WERI-Rb-1 (cell line): ENCODE data around the gene AAK1.

Experiments used
- DNase-seq: peaks from one replicate; pipeline ENCODE4 v3.0.0-alpha.2; 2020
- H3K27ac ChIP-seq: fragments of 250-450 bp; sonication (Bioruptor Pico); 2 replicates; pipeline ENCODE4 v1.5.1; 2020; ENCODE audit warnings: mild to moderate bottlenecking, moderate library complexity
- H3K27me3 ChIP-seq: fragments of 250-450 bp; sonication (Bioruptor Pico); 2 replicates; pipeline ENCODE4 v1.5.1; 2021; ENCODE audit warnings: mild to moderate bottlenecking, low read depth, moderate library complexity; ENCODE audit not compliant: insufficient read depth, severe bottlenecking
- H3K36me3 ChIP-seq: fragments of 250-450 bp; sonication (Bioruptor Pico); 2 replicates; pipeline ENCODE4 v1.5.1; 2020; ENCODE audit warnings: mild to moderate bottlenecking, moderate library complexity
- H3K4me3 ChIP-seq: 2 replicates; pipeline ENCODE4 v1.5.1; 2011; ENCODE audit warnings: low read depth, mild to moderate bottlenecking, control low read depth, low read length
- H3K9me3 ChIP-seq: fragments of 250-450 bp; sonication (Bioruptor Pico); 2 replicates; pipeline ENCODE4 v1.5.1; 2021; ENCODE audit warnings: mild to moderate bottlenecking, moderate library complexity; ENCODE audit not compliant: severe bottlenecking
- CTCF ChIP-seq: IDR thresholded peaks from 2 replicates; pipeline ENCODE4 v1.5.1; 2011; ENCODE audit warnings: low read depth, mild to moderate bottlenecking, control low read depth, inconsistent platforms, low read length

The AAK1 gene

GRCh38 chr2:69589973-69590652 lies 53.4 kb downstream of the AAK1 start:
- no peak overlapping the region for H3K27ac ChIP-seq

DNA sequence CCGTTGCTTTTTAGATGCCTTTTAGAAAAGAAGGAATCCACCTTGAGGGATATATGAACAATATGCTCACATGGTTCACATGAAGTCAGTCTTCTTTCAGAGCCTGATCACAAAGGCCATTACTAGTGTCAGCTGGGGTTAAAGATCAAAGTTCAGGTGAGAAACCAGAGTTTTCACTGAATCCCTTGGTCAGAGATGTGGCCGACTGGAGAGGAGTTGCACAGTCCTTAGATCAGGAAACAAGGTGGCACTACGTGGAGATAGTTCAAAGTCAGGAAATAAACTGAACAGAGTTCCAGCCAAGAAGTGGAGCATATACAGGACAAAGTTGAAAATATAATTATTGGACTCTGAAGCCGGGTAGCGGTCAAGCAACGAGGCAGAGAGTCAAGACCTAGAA lies 54.6 kb downstream of the AAK1 start:
- H3K27ac ChIP-seq: no peak overlapping the region
- no peak for DNase-seq
- no peak for TF ChIP-seq CTCF

More at GRCh38 chr2:69589973-69590652, 53.4 kb downstream of the AAK1 start:
- Histone ChIP-seq H3K36me3 (no peaks in the 10 kb centered on the region), H3K27me3 (no peaks in the 10 kb centered on the region), H3K4me3 (no peak overlapping the region), H3K9me3 (no peaks in the 10 kb centered on the region)
- no peak for DNase-seq
- no peak for TF ChIP-seq CTCF

GRCh38 chr2:69588403-69588802 lies 55.1 kb downstream of the AAK1 start:
- Histone ChIP-seq H3K4me3 (no peak overlapping the region), H3K36me3 (no peaks in the 10 kb centered on the region), H3K27me3 (no peaks in the 10 kb centered on the region), H3K9me3 (no peaks in the 10 kb centered on the region), H3K27ac (no peak overlapping the region)
- no peak for TF ChIP-seq CTCF
- DNase-seq: no peak

More for the DNA sequence above, 54.6 kb downstream of the AAK1 start:
- H3K4me3 ChIP-seq: no peak overlapping the region
- no peaks in the 10 kb centered on the region for H3K9me3 ChIP-seq
- H3K36me3 ChIP-seq: no peaks in the 10 kb centered on the region
- no peaks in the 10 kb centered on the region for H3K27me3 ChIP-seq

- H3K27ac ChIP-seq: no peak overlapping the region
- no peak for TF ChIP-seq CTCF
Measured at GRCh38 chr2:69585855-69586555, 57.5 kb downstream of the AAK1 start.

DNA sequence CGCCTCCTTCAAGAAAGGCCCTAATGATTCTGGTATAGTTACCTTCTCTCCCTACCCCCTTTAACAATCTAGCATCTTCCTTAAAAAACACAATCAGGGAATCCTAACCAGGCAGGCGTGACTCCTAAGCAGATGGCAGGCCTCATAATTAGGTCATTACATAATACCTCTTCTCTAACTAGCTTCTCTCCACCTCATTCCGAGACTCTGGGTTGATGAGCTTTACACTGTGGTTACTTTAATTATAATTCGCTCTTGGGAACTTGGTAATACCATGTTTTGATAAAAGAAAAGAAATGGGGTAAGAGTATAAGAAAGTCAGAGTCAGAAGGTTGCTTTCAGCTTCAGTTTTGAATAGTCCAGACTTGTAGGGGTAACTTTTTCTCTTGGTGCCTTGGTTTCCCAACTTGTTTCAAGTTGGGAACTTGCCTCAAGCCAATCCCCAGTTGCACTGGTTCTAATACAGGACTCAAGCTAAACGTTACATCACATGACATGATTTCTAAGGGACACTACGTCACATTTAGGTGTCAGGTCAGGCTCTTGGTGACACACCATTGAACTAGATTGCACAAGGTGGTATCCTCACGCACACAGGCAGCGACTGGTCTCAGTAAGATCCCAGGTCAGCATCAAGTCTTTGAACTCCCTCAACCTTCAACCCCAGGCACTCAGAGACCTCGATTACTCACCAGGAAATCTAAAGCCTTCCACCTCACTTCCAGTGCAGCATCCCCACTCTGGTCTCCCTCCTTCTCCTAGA lies 59.2 kb downstream of the AAK1 start:
- TF ChIP-seq CTCF: no peak
- Histone ChIP-seq H3K9me3 (no peaks in the 10 kb centered on the region), H3K27ac (no peak overlapping the region), H3K4me3 (no peak overlapping the region), H3K27me3 (no peaks in the 10 kb centered on the region), H3K36me3 (no peaks in the 10 kb centered on the region)
- DNase-seq: no peak

More at GRCh38 chr2:69585855-69586555, 57.5 kb downstream of the AAK1 start:
- Histone ChIP-seq H3K4me3 (no peak overlapping the region), H3K27me3 (no peaks in the 10 kb centered on the region), H3K9me3 (no peaks in the 10 kb centered on the region), H3K36me3 (no peaks in the 10 kb centered on the region)
- no peak for DNase-seq
